Smooth muscle cell of the coronary artery (primary cell): ENCODE data around the gene FOXA1. TPM values are rescaled to one million over a fixed set of nuclear protein-coding genes. Genes with fewer than 3 reads are reported as not detected.

ENCODE experiments used
- total RNA-seq: library from RNA; depleted of rRNA; stranded (reverse); fragments of >200 nt; gene quantifications from 2 replicates; pipeline ENCODE4 v1.2.3, GENCODE V29; 2014; ENCODE audit warnings: low replicate concordance

The FOXA1 gene
- not detected in 2 replicates for total RNA-seq

GRCh38 chr14:37594971-37595808 lies at the start of gene FOXA1, which contains the start of gene TTC6:
FOXA1 (minus strand) TSS chr14:37595249; CDS start chr14:37594972, 277 bp downstream.
TTC6 (plus strand) TSS chr14:37595629; CDS start chr14:37622065, 26,436 bp downstream.

Other genes starting within 250 kb of the FOXA1 start
- gene TTC6, start 380 bp upstream of the FOXA1 start, total RNA-seq = not detected in 2 replicates